GM23338 (cell line): Measurements from ENCODE around the gene XYLT1.

Source experiments
- CREB1 ChIP-seq: fragments of 250-450 bp; sonication (Bioruptor Pico); IDR thresholded peaks from 2 replicates; pipeline ENCODE4 v1.5.0; 2020; ENCODE audit warnings: low read depth, mild to moderate bottlenecking, moderate library complexity
- CTCF ChIP-seq, 2 experiments: fragments of 200-600 bp in 1 of 2; sonication (generic) in 1 of 2; conservative IDR thresholded peaks; 2 replicates each; pipeline versions ENCODE4 v1.5.1 to v1.6.1; 2016 to 2017; ENCODE audit warnings: antibody characterized with exemption in 2 of 2, low read depth in 2 of 2, mild to moderate bottlenecking in 2 of 2, moderate library complexity in 1 of 2
- EZH2 ChIP-seq: fragments of 200-600 bp; sonication (generic); IDR thresholded peaks from one replicate; pipeline ENCODE4 v1.8.0; 2017; ENCODE audit warnings: antibody characterized with exemption, mild to moderate bottlenecking, low read depth; ENCODE audit not compliant: unreplicated experiment
- EZH2phosphoT487 ChIP-seq: fragments of 200-600 bp; sonication (generic); IDR thresholded peaks from one replicate; pipeline ENCODE4 v1.8.1; 2018; ENCODE audit warnings: antibody characterized with exemption; ENCODE audit not compliant: unreplicated experiment
- POLR2AphosphoS5 ChIP-seq: IDR thresholded peaks from 2 replicates; pipeline ENCODE4 v1.6.1; 2016; ENCODE audit warnings: antibody characterized with exemption, low read depth
- REST ChIP-seq: IDR thresholded peaks from one replicate; pipeline ENCODE4 v1.6.1; 2018; ENCODE audit warnings: antibody characterized with exemption; ENCODE audit not compliant: unreplicated experiment

- TF ChIP-seq CTCF (conservative IDR thresholded peaks at IDR 0.05; ENCODE audit: low read depth in 2 of 2) (no peak), EZH2 (no peak), POLR2AphosphoS5 (no peak), CREB1 (CRISPR knock-in tag) (no peak), EZH2phosphoT487 (no peak), REST (no peak)
These were observed 200.6 kb downstream of the XYLT1 start for GRCh38 chr16:17270111-17270510.
